H9 (cell line): ENCODE measurements around the gene SF3A1. TPM values are rescaled to one million over a fixed set of nuclear protein-coding genes. Genes with fewer than 3 reads are reported as not detected.

Source experiments
- DNase-seq: peaks from one replicate; pipeline ENCODE4 v3.0.0-alpha.2; 2017
- H2AFZ ChIP-seq: one replicate; pipeline ENCODE4 v1.6.1; 2013; ENCODE audit warnings: mild to moderate bottlenecking, low read length, control low read depth, moderate library complexity
- H2AK5ac ChIP-seq: 2 replicates; pipeline ENCODE4 v1.6.1; 2013; ENCODE audit warnings: low read length, control low read depth, mixed read lengths; ENCODE audit not compliant: insufficient read length
- H2BK120ac ChIP-seq: one replicate; pipeline ENCODE4 v1.6.1; 2013; ENCODE audit warnings: low read depth, mild to moderate bottlenecking, low read length, control low read depth, inconsistent platforms; ENCODE audit not compliant: poor library complexity, severe bottlenecking
- H2BK12ac ChIP-seq: 2 replicates; pipeline ENCODE4 v1.6.1; 2013; ENCODE audit warnings: low read length, control low read depth, mixed read lengths, low read depth; ENCODE audit not compliant: insufficient read length
- H2BK15ac ChIP-seq: 2 replicates; pipeline ENCODE4 v1.6.1; 2013; ENCODE audit warnings: low read depth, low read length, control low read depth
- H2BK20ac ChIP-seq: one replicate; pipeline ENCODE4 v1.6.1; 2013; ENCODE audit warnings: low read depth, mild to moderate bottlenecking, low read length, control low read depth, inconsistent platforms; ENCODE audit not compliant: poor library complexity, severe bottlenecking
- H2BK5ac ChIP-seq: 2 replicates; pipeline ENCODE4 v1.6.1; 2013; ENCODE audit warnings: low read length, control low read depth, mixed read lengths; ENCODE audit not compliant: insufficient read length
- H3K14ac ChIP-seq: 2 replicates; pipeline ENCODE4 v1.6.1; 2013; ENCODE audit warnings: low read length, control low read depth; ENCODE audit not compliant: insufficient read depth
- H3K18ac ChIP-seq: 2 replicates; pipeline ENCODE4 v1.6.1; 2013; ENCODE audit warnings: low read depth, mild to moderate bottlenecking, mixed read lengths, low read length, control low read depth; ENCODE audit not compliant: insufficient read length
- H3K23ac ChIP-seq: 2 replicates; pipeline ENCODE4 v1.6.1; 2013; ENCODE audit warnings: low read length, control low read depth, mixed read lengths, low read depth; ENCODE audit not compliant: insufficient read length
- H3K23me2 ChIP-seq: 2 replicates; pipeline ENCODE4 v1.6.1; 2013; ENCODE audit warnings: low read depth, mild to moderate bottlenecking, mixed read lengths, low read length, control low read depth; ENCODE audit not compliant: insufficient read length, poor library complexity, severe bottlenecking
- H3K27ac ChIP-seq: 2 replicates; pipeline ENCODE4 v1.5.1; 2013; ENCODE audit warnings: low read length, control low read depth, mixed read lengths, low read depth; ENCODE audit not compliant: insufficient read length
- H3K27me3 ChIP-seq: 2 replicates; pipeline ENCODE4 v1.6.1; 2013; ENCODE audit warnings: low read length, control low read depth, inconsistent platforms; ENCODE audit not compliant: insufficient read depth
- H3K4ac ChIP-seq: 2 replicates; pipeline ENCODE4 v1.6.1; 2013; ENCODE audit warnings: low read depth, mild to moderate bottlenecking, control low read depth, inconsistent platforms, low read length, moderate library complexity
- H3K4me1 ChIP-seq: 2 replicates; pipeline ENCODE4 v1.6.1; 2013; ENCODE audit warnings: low read length, control low read depth, inconsistent platforms; ENCODE audit not compliant: insufficient read depth
- H3K4me2 ChIP-seq: 2 replicates; pipeline ENCODE4 v1.6.1; 2013; ENCODE audit warnings: low read length, control low read depth, mixed read lengths; ENCODE audit not compliant: insufficient read length, insufficient read depth
- H3K56ac ChIP-seq: 2 replicates; pipeline ENCODE4 v1.6.1; 2013; ENCODE audit warnings: low read depth, mild to moderate bottlenecking, mixed read lengths, low read length, control low read depth; ENCODE audit not compliant: insufficient read length
- H3K79me1 ChIP-seq: 2 replicates; pipeline ENCODE4 v1.6.1; 2013; ENCODE audit warnings: low read depth, mild to moderate bottlenecking, moderate library complexity, low read length, control low read depth, inconsistent platforms; ENCODE audit not compliant: insufficient read depth, poor library complexity, severe bottlenecking
- H3K79me2 ChIP-seq: 2 replicates; pipeline ENCODE4 v1.6.1; 2013; ENCODE audit warnings: low read length, control low read depth, inconsistent platforms; ENCODE audit not compliant: insufficient read depth
- H3K9ac ChIP-seq: 2 replicates; pipeline ENCODE4 v1.6.1; 2013; ENCODE audit warnings: low read length, control low read depth, mixed read lengths; ENCODE audit not compliant: insufficient read length; ENCODE audit errors: extremely low read depth
- H3K9me3 ChIP-seq: one replicate; pipeline ENCODE4 v1.6.1; 2013; ENCODE audit warnings: low read depth, low read length, inconsistent platforms; ENCODE audit not compliant: control insufficient read depth
- H3T11ph ChIP-seq: one replicate; pipeline ENCODE4 v1.6.1; 2013; ENCODE audit warnings: mild to moderate bottlenecking, low read length, control low read depth, inconsistent platforms
- H4K20me1 ChIP-seq: one replicate; pipeline ENCODE4 v1.6.1; 2013; ENCODE audit not compliant: control insufficient read depth, insufficient read length, insufficient read depth
- H4K5ac ChIP-seq: 2 replicates; pipeline ENCODE4 v1.6.1; 2013; ENCODE audit warnings: low read depth, mild to moderate bottlenecking, mixed read lengths, low read length, control low read depth; ENCODE audit not compliant: insufficient read length
- H4K8ac ChIP-seq: replicated peaks from 2 replicates; pipeline ENCODE4 v1.6.1; 2013; ENCODE audit warnings: low read length, control low read depth, mixed read lengths, low read depth; ENCODE audit not compliant: insufficient read length
- H4K91ac ChIP-seq: 2 replicates; pipeline ENCODE4 v1.6.1; 2013; ENCODE audit warnings: low read depth, mild to moderate bottlenecking, moderate library complexity, mixed read lengths, low read length, control low read depth; ENCODE audit not compliant: insufficient read length
- H3K27ac Mint-ChIP-seq, 3 experiments: 2 replicates in 2 of 3; 3 replicates in 1 of 3; pipeline ENCODE4 v1.8.0; 2020 to 2021; ENCODE audit warnings: mixed read lengths in 3 of 3, mild to moderate bottlenecking in 1 of 3, moderate library complexity in 1 of 3
- H3K27me3 Mint-ChIP-seq: 2 replicates; pipeline ENCODE4 v1.8.0; 2021; ENCODE audit warnings: low read depth, mild to moderate bottlenecking, moderate library complexity, mixed read lengths
- H3K36me3 Mint-ChIP-seq, 3 experiments: 2 replicates in 2 of 3; 3 replicates in 1 of 3; pipeline ENCODE4 v1.8.0; 2020 to 2021; ENCODE audit warnings: low read depth in 3 of 3, mixed read lengths in 3 of 3; ENCODE audit not compliant: insufficient read depth in 1 of 3
- H3K4me1 Mint-ChIP-seq, 2 experiments: 2 replicates each; pipeline ENCODE4 v1.8.0; 2020; ENCODE audit warnings: mixed read lengths in 2 of 2
- H3K4me3 Mint-ChIP-seq, 2 experiments: 2 replicates in 1 of 2; 3 replicates in 1 of 2; pipeline ENCODE4 v1.8.0; 2020 to 2021; ENCODE audit warnings: mild to moderate bottlenecking in 2 of 2, mixed read lengths in 2 of 2, moderate library complexity in 1 of 2
- H3K9me3 Mint-ChIP-seq, 2 experiments: 2 replicates in 1 of 2; 3 replicates in 1 of 2; pipeline ENCODE4 v1.8.0; 2020; ENCODE audit warnings: mild to moderate bottlenecking in 2 of 2, mixed read lengths in 2 of 2, moderate library complexity in 1 of 2
- CTCF ChIP-seq: fragments of 200-600 bp; sonication (generic); conservative IDR thresholded peaks from 3 replicates; pipeline ENCODE4 v1.8.0; 2021; ENCODE audit warnings: antibody characterized with exemption, mild to moderate bottlenecking
- WGBS: extraction: QIAGEN DNeasy Blood & Tissue Kit; methylation state at CpG from one replicate; pipeline ENCODE4 v1.1.7; 2013; ENCODE audit warnings: missing lambda C conversion rate, low lambda C conversion rate, mixed read lengths; ENCODE audit not compliant: insufficient read length; ENCODE audit errors: extremely low coverage; 5-methylcytosine and 5-hydroxymethylcytosine counted together
- total RNA-seq: library from RNA; stranded (reverse); gene quantifications from 2 replicates; pipeline ENCODE4 v1.2.1, GENCODE V29; 2021

SF3A1 gene
- total RNA-seq, 1 experiment from 2014 or later: 225 TPM

GRCh38 chr22:30351226-30351625 lies 5.5 kb downstream of the SF3A1 start:
- no peak overlapping the region for H3T11ph ChIP-seq
- no peaks in the 10 kb centered on the region for H4K20me1 ChIP-seq
- no peak overlapping the region for H3K56ac ChIP-seq
- peaks cover 10% of the 10 kb centered on the region for H3K79me1 ChIP-seq
- H3K9me3 ChIP-seq: no peaks in the 10 kb centered on the region
- no CpG with 5 or more reads among the region's 3 CpGs for WGBS
- no peak overlapping the region for H4K91ac ChIP-seq
- H2BK20ac ChIP-seq: no peak overlapping the region
- H3K4me3 Mint-ChIP-seq: no peak overlapping the region
- no peak overlapping the region for H3K4ac ChIP-seq
- H3K27ac ChIP-seq: no peak overlapping the region
- no peak for DNase-seq
- no peak overlapping the region for H2AK5ac ChIP-seq
- no peak overlapping the region for H4K8ac ChIP-seq
- no peak overlapping the region for H3K4me2 ChIP-seq
- no peak overlapping the region for H2AFZ ChIP-seq
- H2BK5ac ChIP-seq: no peak overlapping the region
- H2BK15ac ChIP-seq: no peak overlapping the region
- no peak overlapping the region for H3K27ac Mint-ChIP-seq
- TF ChIP-seq CTCF: no peak
- H3K9ac ChIP-seq: no peak overlapping the region
- H3K4me1 Mint-ChIP-seq: peaks cover 9 to 10% of the 10 kb centered on the region in 2 experiments
- H3K27me3 Mint-ChIP-seq: no peaks in the 10 kb centered on the region
- no peak overlapping the region for H4K5ac ChIP-seq
- peaks cover 3% of the 10 kb centered on the region for H3K23me2 ChIP-seq
- H3K18ac ChIP-seq: no peak overlapping the region
- no peak overlapping the region for H3K14ac ChIP-seq
- H3K36me3 Mint-ChIP-seq: peaks cover 26 to 69% (median 67%) of the 10 kb centered on the region in 3 experiments
- no peak overlapping the region for H3K23ac ChIP-seq
- no peak overlapping the region for H2BK120ac ChIP-seq
- H2BK12ac ChIP-seq: no peak overlapping the region
- H3K27me3 ChIP-seq: no peaks in the 10 kb centered on the region
- no peaks in the 10 kb centered on the region for H3K4me1 ChIP-seq
- peaks cover 21% of the 10 kb centered on the region for H3K79me2 ChIP-seq
- H3K9me3 Mint-ChIP-seq: no peaks in the 10 kb centered on the region
